Left kidney (tissue), 2 donors: ENCODE data around the gene ZNF2. TPM values are rescaled to one million over a fixed set of nuclear protein-coding genes. Genes with fewer than 3 reads are reported as not detected.

Source experiments
- DNase-seq: peaks from one replicate; pipeline ENCODE4 v3.0.0-alpha.2; 2013
- polyA plus RNA-seq: library from polyadenylated mRNA; unstranded; fragments of 120-200 nt; gene quantifications from one replicate; pipeline ENCODE4 v1.2.1, GENCODE V29; 2013; ENCODE audit not compliant: insufficient read length

The ZNF2 gene
- polyA plus RNA-seq, 1 donor = 9.0 TPM

DNA sequence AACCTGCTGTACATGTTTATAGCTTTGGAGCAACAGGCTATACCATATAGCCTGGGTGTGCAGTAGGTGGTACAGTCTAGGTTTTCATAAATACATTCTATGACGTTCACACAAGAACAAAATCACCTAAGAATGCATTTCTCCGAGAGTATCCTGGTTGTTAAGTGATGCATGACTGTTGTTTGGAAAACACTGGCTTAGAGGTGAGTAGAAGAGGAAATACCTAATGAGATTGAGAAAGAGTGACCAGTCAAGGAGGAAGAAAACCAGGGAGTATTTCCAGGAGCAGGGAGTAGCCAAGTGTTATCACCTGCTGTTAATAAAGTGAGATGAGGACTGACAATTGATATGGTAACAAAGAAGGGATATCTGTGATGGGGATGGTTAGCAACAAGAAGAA, 38.8 kb downstream of the ZNF2 start:
- DNase-seq = no peak

DNA sequence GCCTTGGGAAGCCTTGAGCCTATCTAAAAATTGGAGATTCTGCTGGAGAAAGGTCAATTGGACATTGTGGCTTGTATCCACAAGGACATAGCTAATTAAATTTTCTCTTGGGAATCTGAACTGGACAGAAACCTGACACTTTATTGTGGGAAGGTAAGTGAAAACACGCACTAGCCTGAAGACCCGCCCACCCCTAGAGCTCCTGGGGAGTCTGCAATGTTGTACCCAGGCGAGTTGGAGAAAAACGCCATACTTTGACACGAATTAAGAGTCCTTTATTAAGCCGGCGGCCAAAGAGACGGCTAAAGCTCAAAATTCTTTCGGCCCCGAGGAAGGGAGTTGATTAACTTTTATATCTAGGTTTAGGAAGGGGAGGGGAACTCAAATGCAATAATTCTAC, 40.5 kb downstream of the ZNF2 start:
- no peak for DNase-seq

DNA sequence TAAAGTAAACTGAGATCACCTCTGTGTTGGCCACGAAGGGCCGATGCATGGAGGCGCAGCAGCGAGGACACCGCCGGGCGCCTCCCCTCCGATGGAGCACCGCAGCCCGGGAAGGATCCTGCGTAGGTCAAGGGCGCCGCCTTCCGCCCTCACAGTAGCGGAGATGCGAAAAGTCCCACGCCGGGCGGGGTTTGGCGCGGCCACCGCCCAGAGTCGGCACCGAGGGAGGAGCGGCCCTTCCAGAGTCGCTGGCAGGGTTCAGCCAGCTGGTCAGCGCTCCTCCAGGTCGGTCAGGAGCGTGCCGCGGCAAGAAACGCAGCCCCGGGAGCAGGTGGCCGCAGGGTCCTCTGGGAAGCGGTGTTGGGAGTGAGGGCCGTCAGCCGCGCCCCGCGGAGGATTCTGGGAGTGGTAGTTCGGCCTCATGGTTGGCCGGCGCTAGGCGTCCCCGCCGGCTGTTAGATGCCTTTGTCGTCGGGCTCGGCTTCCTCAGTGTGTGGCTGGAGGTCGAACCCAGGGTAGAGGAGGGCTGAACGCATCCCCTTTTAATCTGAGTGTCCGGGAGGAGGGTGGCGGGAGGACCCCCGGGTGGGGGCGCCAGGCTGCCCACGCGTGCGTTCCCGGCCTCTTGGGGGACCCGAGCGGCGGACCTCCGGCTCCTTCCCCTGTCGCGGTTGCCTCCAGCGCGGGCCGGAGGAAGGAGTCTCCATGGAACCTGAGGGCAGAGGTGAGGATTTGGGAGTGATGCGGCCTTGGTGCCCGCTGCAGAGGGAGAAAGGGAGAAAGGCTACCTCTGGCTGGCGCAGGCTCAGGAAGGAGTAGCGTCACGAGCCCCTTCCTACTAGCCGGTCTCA, 41.7 kb downstream of the ZNF2 start, which contains the start of gene ZNF892:
ZNF892 (plus strand) TSS at position 411 of the 851 bp plus-strand sequence; CDS start at position 706, 295 bp downstream.
- DNase-seq = peak; percentile 91

DNA sequence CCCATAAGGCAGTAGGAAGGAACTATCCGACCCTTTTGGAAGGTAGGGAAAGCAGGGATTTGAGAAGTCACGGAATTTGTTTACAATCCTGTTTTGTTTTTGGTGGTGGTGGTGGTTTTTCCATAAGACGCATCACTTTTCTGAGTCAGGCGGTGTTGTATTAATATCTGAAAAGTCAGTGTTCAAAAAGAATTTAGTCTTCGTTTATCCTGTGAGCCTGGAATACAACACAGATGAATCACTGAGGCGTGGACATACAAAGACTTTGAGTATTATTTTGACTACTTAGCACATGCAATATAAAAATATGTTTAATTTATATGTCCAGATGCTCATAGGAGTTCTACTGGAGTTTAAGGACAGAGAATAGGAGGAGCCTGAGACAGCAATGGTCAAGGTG, 42.5 kb downstream of the ZNF2 start:
- DNase-seq = no peak

DNA sequence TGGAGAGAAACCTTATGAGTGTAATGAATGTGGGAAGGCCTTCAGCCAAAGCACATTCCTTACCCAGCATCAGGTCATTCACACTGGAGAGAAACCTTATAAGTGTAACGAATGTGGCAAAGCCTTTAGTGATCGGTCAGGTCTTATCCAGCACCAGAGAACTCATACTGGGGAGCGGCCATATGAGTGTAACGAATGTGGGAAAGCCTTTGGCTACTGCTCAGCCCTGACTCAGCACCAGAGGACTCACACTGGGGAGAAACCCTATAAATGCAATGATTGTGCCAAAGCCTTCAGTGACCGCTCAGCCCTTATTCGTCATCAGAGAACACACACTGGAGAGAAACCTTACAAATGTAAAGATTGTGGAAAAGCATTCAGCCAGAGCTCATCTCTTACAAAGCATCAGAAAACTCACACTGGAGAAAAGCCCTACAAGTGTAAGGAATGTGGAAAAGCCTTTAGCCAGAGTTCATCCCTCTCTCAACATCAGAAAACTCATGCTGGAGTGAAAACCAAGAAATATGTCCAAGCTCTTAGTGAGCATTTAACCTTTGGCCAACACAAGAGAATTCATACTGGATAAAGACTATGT, 49.5 kb downstream of the ZNF2 start:
- DNase-seq = no peak

DNA sequence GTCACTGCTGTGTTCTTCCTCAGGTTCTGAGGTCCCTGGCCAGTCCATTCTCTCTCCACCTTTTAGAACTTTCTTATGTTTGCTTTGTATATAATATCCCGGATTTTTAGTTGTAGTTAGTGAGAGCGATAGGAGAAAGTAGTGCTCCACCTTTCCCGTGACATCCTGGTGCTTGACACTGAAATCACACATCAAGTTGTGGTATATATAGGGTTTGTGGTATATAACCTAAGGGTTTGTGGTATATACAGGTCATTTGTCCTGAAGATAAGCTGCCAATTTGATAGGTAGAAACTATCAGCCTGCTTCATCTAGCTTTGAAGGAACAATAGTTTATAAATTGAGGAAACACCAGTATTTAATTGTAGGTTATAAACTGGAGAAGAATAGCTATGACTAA, 54.8 kb downstream of the ZNF2 start:
- no peak for DNase-seq

DNA sequence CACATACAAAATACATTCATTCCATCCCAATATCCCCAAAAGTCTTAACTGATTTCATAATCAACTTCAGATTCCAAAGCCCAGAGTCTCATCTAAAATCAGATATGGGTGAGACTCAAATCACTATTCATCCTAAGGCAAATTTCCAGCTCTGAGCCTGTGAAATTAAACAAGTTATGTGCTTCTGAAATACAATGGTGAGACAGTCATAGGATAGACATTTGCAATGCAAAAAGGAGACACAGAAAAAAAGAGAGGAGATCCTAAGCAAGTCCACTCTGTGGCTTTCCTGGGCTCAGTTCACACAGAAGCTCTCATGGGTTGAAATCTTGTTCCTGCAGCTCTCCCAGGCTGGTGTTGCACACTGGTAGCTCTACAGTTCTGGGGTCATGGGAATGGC, 60.0 kb downstream of the ZNF2 start:
- no peak for DNase-seq

DNA sequence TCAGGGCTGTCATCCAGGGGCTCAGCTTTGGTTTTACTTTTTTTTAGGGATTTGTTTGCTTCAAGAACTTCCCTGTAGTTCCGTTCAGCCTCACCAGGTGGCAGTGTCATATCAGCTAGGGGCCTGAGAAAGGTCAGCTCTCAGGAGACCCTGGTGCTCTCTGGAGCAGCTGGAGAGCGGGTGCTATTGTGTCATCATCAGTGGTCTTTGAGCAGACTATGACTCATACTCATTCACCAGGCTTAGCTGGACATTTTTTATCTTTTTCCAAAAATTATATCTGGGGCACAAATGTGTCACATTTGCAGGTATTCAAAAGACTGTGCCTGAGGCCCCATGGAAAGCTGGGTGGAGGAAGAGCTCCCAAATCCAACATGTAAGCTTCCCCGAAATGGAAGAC, 66.1 kb downstream of the ZNF2 start:
- DNase-seq = peak; percentile 71

DNA sequence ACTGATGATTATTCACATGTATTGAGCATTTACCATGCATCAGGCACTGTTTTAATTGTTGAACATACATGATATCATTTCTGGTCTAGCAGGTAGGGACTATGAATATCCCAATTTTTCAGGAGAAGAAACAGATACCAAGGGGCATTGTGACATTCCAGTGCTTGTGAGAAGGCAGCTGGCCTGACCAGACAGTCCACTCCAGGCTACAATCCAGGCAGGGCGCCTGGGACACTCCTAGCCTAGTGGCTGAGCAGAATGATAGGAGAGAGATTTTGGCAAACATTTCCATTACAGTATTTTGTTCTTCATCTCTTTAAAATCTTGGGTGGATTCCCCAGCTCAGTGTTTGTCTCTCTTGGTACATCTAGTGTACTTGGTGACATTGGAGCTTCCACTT, 66.6 kb downstream of the ZNF2 start:
- no peak for DNase-seq

Other genes starting within 250 kb of the ZNF2 start
- 263 TPM for gene MAL, start 140.1 kb upstream of the ZNF2 start, polyA plus RNA-seq
- 85.6 TPM for gene MRPS5, start 44.0 kb upstream of the ZNF2 start, polyA plus RNA-seq
- 33.3 TPM for gene ZNF514, start 6.0 kb upstream of the ZNF2 start, polyA plus RNA-seq
- gene ZNF892, start 41.7 kb downstream of the ZNF2 start, polyA plus RNA-seq = 7.6 TPM
- gene PROM2, start 108.6 kb downstream of the ZNF2 start, polyA plus RNA-seq = 39.1 TPM
- 17.7 TPM for gene KCNIP3, start 131.5 kb downstream of the ZNF2 start, polyA plus RNA-seq
- 40.8 TPM for gene FAHD2A, start 236.9 kb downstream of the ZNF2 start, polyA plus RNA-seq